HG02610 (cell line): ENCODE results near the gene MAX.

Experiments
- ATAC-seq: cut with Tn5 transposase; IDR thresholded peaks from one replicate; pipeline ENCODE4 v1.9.1; 2021; ENCODE audit warnings: mild to moderate bottlenecking, moderate library complexity; ENCODE audit not compliant: unreplicated experiment

Gene MAX, protein sequence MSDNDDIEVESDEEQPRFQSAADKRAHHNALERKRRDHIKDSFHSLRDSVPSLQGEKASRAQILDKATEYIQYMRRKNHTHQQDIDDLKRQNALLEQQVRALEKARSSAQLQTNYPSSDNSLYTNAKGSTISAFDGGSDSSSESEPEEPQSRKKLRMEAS

DNA sequence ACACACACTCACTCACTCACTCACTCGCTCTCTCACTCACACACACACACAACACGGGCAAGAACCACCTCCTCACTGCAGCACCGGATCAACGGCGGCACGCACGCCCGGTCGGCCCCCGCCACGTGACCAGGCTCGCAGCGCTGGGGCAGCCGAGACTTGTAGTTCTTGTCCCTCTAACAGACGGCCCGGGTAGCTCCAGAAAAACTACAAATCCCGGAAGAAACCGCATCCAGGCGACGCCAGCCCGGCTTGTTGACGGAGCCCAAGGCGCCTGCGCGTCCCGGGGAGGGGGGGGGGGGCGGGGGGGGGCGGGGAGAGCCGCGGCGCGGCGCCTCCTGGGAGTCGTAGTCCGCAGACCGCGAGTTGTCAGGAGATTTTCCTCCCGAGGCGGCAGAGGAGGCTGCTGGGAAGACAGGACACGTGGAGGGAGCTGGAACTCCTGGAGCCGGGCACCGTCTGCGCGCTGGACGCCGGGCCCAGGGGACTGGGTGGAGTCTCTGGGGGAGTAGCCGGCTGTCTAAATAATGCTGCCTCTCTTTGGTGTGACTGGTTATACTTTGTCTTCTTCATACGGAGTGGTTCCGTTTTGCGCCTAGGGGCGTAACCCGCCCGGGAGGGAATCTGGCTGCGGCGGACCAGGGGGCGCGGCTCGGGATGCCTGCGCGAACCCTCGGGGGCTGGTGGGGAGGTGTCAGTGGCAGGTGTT is at the start of gene MAX:
Gene MAX (minus strand): TSS at position 77 of the 709 bp plus-strand sequence. CDS start 178 bp downstream, outside the sequence.
- ATAC-seq = peak; percentile 90

GRCh38 chr14:65151609-65151956 is 49.3 kb upstream of the MAX start:
- no peak for ATAC-seq

DNA sequence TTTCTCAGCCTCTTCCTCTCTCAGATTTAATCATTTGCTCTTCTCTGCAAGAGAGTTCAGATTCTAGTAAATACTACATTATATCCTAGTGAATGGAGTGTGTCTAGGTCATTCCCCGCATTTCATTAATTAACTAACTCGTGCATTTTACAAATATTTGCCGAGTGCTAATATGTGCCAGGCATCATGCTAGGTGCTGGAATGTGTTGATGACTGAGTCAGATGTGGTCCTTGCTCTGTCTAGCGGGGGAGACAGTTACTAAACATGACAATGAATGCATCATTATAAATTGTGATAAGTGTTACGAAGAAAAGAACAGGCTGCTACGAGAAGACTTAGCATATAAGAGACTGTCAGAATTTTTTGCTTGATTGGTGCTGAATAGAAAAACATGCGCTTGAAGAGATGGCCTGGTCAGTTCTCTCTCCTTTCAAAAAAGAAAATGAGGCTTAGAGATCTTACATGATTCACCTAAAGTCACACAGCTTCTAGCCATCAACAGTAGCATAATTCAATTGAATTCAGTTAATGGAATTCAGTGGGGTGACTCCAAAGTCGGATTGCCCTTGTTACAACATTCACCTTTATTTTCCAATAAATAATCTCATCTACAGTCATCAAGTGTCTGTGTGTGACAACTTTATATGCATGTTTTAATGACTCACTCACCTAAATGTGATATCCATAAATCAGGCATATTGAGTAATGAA is 48.7 kb upstream of the MAX start:
- no peak for ATAC-seq

- ATAC-seq = no peak
Measured at GRCh38 chr14:65149116-65149515, 46.8 kb upstream of the MAX start.

GRCh38 chr14:65144170-65144569 is 41.9 kb upstream of the MAX start:
- no peak for ATAC-seq

- no peak for ATAC-seq
Measured at GRCh38 chr14:65142914-65143625, 40.8 kb upstream of the MAX start.

- no peak for ATAC-seq
Measured at GRCh38 chr14:65142429-65142828, 40.1 kb upstream of the MAX start.

GRCh38 chr14:65141523-65141922 is 39.2 kb upstream of the MAX start:
- ATAC-seq = no peak

DNA sequence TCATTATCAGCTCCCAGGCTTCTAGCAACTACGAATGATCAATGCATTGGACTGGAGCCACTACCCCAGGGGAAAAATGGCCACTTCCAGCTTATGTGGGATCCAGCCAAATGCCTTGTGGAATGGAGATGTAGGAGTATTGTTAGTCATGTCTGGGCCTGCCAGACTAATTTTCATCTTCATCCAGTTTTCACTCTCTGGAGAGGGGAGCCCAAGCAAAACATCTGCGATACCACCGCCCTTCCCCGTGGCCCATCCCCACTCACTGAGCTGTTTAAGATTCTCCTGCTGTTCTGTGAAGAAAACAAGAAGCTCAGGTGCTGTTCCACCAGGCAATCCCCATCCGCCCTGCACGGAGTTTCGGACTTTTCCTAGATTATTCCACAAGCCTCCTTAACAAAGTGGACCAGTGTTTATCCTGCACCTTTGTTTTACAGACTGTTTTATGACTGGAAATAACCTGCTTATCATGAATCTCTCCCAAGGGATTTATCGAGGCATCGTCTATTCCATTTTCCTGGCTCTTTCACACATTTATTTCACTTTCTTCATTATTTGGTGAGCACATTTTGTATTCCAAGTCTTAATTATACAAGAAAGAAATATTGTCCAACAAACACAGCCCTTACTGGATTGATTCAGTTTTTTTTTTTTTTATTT is 35.5 kb upstream of the MAX start:
- no peak for ATAC-seq

DNA sequence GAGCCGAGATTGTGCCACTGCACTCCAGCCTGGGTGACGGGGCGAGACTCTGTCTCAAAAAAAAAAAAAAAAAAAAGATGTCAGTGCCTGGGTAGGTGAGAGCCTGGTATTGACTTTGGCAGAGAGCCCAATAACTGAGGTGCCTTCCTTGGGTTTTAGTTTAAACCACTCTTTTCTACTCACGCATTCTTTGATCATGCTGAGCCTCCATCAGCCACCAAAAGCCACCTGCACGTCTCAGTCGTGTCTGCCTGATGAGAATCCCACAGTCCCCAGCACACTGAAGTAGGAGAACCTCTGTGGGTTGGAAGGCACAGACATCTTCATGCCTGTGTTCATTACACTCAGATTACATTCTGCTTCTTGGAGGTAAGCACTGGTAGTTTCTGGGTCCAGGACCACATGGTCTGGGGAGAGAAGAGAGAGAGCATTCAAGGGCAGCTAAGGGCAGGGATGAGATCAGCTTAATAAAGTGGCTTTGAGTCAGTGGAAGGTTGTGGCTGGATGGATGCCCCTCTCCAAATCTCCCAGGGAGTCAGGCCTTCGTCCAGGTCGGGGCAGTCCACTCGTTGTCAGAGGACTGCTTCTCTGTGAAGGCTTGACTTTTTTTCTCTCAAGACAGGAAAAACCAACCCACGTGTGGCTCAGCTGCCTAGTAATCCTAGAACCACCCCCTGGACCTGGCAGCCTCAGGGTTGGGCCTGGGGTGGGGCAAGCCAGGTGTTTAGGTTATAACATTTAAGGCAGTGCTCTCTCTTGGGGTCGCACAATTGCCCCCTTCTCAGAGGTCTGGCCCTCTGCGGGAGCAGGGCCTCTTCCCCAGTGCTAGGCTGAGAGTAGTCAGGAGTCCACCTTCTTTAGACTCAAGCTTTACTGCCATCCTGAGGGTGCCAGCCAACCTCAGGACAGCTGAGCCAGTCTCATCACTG is 32.6 kb upstream of the MAX start:
- ATAC-seq = no peak

- ATAC-seq = no peak
Measured at GRCh38 chr14:65132855-65133254, 30.5 kb upstream of the MAX start.

DNA sequence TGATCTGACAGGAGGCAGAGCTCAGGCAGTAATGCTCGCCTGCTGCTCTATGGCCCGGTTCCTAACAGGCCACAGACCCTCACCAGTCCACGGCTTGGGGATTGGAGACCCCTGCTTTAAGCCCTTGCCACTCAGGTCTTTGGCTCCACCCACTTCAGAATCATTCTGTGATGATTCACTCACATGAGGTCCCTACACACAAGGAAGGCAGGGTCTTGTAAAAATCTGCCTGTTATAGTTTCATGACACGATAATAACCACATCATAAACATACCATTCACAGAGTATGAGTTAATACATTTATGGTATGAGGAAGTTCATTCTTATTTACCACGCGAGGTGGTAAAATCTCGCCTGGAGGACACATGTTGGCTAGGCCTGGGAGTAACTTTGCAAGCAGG is 29.0 kb upstream of the MAX start:
- ATAC-seq = no peak

DNA sequence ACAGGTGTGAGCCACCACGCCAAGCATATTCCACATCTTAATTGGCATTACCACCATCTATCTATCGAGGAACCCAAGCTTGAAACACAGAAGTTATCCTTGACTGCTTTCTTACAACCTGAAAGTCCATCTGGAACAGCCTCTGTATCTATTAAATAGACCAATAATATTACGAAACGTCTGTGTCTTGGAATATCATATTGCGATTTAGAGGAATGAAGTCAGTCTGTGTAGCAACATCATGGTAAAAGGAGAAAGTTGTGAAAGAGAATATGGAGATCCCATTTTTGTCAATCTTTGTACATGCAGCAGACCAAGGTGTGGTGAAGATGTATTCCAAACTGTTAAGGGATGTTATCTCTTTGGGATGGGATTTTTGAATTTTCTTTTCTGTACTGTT is 25.8 kb upstream of the MAX start:
- no peak for ATAC-seq

DNA sequence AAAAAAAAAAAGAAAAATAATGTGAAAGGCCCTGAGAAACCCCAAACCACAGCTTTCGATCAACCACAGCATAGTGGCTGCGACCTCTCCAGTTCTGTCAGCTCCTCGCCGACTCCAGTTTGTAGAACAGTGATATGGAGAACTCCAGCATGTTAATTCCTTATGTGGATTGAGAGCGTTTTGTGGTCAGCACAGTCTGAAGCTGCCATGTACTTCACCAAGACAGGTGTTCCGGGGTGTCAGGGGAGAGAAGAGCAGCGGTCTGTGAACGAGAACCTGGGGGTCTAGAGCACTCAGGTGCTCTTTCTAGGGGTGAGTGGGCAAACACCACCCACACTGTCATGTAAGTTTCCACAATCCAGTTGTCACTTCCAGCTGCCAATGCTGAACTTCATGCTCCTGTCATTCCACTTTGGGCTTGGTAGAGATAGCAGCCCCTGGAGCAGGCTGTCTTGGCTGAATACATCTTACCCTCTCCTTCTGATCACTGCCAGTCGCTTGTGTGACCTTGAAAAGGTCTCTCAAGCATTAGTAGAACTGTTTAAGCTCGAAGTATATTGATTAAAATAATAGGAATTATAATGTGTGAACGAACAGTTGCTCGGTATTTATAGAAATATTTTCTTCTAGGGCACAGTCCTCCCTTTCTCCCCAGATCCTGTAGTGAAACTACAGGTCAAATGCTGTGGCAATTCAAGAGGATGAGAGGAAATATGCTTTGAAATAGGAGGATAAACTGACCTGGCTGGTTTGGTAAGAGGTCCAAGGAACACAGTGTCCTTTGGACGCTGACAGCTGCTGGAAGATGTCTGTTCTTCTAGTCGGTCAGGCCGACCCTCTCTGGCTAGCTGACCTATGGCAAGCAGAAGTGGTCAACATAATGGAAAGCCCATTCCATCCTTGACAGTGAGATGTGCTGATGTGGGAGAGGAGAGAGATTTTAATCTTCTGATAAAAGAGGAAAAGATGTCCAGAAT is 15.7 kb upstream of the MAX start:
- no peak for ATAC-seq

- no peak for ATAC-seq
Measured at GRCh38 chr14:65115615-65116014, 13.3 kb upstream of the MAX start.

- no peak for ATAC-seq
Measured at GRCh38 chr14:65110525-65110924, 8.2 kb upstream of the MAX start.

DNA sequence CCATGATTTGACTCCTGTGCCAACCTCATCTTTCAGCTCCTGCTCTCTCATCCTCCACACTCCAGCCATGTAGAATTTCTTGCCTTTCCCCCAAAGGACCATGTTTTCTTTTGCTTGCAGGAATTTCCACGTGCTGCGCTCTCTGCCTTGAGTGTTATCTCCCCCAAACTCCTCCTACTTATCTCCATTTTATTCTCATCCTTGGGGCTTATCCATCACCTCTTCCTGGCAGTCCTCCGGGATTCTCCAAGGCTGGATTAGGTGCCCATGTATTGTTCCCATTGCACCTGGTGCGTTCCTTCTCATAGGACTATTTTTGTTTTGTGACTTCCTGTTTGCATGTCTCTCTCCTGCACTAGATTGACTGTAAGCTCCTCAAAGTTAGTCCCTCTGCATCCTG is 7.0 kb upstream of the MAX start:
- no peak for ATAC-seq

GRCh38 chr14:65107200-65107599 is 4.9 kb upstream of the MAX start:
- no peak for ATAC-seq

DNA sequence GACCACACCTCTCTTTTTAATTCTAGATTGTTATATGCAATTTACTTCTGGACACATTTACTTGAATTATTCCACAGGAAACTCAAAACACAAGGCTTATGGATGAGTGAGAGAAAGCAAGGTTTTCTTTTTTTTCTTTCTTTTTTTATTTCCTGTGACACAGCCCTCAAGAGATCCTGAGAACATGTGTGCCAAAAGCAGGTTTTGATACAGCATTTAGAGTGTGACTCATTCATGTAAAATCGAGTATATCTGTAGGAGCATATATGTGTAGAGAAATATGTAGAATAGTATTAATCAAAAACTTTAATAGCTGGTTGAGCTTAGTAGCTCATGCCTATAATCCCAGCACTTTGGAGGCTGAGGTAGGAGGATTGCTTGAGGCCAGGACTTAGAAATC is 4.4 kb upstream of the MAX start:
- no peak for ATAC-seq
